RPMI8226 (cell line): Measurements from ENCODE around the gene RBM26.
"Not testable (repeated sequence)": the region's sequence is repeated elsewhere in the genome, so short reads cannot be mapped to it uniquely, and the experiment has no call there.

ENCODE experiments used
- DNase-seq: peaks from one replicate; pipeline ENCODE4 v3.0.0-alpha.2; 2015

The RBM26 gene

DNA sequence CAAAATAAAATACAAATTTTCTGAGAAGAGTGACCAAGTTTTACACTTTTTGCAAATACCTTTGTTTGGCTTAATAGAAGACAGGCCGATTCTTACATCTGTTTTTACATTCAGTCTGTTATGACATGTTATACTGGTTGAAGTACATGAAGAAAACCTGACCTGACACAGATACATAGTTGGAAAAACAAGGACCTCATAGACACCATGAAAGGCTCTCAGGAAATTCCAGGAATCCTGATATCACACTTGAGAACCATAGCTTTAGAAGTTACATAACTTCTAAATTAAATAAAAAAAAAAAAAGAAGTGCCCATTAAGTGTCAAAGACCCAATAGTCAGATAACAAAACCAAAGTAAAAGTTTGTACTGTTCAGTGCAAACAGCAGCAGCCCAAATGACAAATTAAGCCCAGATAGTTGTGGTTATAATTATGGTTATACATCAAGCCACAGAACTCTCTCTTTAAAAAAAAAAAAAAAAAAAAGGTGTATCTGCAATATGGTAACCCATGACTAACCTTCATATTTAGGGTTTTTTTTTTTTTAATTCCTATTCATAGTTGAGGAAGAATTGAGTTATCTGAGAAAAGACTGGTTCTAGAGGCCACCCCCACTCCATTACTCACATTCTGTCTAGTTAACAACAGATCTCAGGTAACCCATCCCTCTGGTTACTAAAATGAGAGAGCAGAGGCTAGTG is 19.8 kb downstream of the RBM26 start:
- DNase-seq = peak; percentile 5

DNA sequence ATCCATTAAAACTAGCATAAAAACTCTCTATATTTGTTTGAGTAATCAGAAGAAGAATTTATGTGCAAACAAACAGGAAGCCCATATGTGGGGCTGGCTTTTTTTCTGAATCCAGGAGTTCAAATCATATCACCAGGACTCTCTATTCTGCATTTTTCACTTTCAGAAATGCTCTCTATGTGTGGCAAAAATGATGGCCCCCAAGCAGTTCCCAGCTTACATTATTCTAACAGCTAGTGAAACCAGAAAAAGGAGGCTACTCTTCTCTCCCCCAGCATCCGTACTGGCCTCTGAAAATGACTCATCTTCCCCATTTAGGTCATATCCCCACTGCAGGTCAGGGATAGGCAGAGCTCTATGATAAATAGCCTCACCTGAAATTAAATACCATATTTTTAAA is 20.4 kb downstream of the RBM26 start:
- peak; percentile 66 for DNase-seq

DNA sequence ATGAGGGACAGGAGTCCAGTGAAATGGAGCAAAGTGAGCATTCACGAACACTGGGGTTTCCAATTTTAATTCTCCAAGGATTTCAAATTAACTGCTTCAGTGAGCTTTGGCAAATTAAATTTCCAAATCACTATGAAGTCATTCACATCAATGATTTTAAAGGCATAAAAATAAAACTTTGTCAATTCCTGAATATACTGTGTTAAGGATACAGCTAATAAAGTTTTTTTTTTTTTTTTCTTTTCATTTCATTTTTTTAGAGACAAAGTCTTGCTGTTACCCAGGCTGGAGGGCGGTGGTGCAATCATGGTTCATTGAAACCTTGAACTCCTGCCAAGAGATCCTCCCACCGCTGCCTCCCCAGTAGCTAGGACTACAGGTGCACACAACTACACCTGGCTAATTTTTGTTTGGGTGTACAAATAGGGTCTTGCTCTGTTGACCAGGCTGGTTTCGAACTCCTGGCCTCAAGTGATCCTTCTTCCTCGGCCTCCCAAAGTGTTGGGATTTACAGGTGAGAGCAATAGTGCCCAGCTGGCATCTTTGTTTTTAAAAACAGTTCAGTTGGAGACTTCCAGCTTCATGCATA is 21.9 kb downstream of the RBM26 start:
- peak; percentile 76 for DNase-seq

DNA sequence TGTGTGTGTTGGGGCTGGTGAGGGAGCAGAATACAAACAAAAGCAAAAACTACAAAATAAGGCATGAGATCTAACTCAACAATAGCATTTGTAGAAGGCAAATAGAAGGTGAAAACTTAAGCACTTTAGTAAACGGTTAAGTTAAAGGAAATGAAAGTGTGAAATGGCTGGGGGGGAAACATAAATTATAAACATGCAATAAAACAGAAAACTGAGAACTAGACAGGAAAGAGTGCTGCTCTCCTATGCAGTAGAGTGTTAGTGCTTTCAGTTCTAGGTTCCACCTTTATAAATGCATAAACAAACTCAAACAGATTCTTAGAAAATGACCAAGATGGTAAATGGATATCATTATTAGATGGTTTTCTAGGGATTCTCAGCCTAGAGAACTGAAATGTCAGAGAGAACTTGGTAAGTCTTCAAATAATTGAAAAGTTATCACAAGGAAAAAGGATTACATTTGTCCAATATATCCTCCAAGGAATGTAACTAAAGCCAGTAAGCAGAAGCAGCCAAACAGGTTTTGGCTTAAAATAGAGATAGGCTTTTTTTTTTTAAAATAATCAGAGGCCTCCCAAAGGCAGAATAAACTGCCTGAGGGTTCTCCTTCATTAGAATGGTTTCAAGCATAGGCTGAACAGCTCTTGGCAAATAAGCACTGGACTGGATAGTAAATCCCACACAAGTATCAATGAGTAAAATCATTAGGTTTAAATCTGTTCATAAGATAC is 23.3 kb downstream of the RBM26 start:
- peak; percentile 16 for DNase-seq

DNA sequence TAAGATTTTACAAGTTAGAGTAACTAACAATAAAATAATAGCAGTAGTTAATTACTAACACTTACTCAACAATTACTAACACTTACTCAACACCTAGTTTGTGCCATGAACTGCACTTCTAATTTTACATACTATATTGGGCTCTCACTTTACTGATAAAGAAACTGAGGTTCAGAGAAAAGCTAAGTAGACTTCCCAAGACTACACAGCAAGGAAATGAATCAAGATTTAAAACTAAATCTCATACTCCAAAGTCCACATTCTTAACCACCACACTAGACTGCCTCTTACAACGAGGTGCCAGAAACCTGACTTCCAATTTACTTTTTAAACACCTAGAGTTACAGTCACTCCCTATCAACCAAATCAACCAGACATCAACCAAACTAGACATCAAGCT is 25.1 kb downstream of the RBM26 start:
- no peak for DNase-seq

DNA sequence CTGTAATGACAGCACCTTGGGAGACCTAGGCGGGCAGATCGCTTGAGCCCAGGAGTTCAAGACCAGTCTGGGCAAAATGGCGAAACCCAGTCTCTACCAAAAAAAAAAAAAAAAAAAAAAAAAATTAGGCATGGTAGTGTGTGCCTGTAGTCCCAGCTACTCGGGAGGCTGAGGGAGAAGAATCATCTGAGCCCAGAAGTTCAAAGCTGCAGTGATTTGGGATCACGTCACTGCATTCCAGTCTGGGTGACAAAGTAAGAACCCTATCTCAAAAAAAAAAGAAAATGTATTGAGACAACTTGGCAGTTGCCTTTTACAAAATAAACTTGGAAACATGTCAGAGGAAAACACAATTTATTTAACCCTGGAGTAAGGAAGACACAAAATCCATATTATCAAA is 26.8 kb downstream of the RBM26 start:
- DNase-seq = no peak

DNA sequence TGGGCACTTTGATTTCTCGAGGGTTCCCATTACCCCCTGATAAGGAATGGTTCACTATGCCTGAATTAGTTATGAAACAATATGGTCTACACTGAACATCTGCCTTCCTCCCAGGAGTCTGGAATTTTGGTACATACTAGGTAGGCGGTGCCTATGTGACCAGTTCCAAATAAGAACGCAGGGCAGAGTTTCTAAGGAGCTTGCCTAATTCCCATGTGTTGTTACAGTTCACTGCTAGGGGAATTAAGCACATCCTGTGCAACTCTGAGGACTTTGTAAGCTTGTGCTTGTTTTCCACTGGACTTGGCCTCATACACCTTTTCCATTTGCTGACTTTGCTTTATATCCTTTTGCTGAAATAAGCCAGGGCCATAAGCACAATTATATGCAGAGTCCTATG is 29.2 kb downstream of the RBM26 start:
- DNase-seq = no peak

DNA sequence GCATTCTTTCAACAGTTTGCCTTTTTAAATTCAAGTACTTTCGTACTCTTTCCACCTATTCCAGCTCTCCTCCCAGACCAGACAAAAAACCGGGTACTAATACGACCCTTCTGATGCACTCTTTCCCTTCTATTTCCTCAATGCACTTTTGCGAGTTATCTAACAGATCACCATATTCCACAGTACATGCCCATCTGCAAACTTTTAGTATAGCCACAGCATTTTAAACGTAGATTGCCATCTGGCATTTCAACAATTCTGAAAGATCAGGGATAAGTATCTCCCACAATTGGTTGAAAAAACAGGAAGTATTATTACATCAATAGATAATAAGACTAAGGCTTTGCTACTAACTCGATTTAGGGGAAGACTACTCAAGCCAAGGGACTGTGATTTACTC is 31.5 kb downstream of the RBM26 start:
- no peak for DNase-seq

DNA sequence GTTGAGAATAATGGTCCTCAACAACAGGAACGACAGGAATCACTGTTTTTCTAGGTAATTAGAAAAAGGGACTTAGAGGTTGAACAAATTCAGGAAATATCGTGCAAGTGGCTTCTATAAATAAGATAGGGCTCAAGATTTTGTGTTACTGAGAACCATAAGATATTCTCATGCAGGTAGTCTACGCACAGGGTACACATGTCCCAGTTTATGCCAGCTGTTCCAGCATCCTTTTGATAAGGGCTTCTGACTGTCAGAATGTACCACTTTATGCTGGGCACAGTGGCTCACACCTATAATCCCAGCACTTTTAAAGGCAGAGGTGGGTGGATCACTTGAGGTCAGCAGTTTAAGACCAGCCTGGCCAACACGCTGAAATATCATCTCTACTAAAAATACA is 32.1 kb downstream of the RBM26 start:
- no peak for DNase-seq

DNA sequence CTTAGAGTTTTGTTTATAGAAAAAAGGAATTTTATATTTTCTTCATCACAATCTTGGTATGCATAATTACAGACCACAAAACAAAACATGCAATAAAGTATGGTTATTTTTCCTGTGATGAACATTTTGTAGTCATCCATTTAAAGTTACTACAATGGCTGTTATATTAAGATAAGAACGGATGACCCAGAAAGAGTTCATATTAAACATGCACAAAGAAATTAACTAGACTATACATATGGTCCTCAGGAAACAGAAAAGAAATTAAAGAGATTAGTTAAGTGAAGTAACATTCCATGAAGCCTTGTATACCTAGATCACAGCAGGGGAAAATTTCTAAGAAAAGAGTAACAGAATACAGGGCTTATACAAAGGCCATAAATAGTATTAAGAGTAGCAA is 36.8 kb downstream of the RBM26 start:
- DNase-seq = no peak

DNA sequence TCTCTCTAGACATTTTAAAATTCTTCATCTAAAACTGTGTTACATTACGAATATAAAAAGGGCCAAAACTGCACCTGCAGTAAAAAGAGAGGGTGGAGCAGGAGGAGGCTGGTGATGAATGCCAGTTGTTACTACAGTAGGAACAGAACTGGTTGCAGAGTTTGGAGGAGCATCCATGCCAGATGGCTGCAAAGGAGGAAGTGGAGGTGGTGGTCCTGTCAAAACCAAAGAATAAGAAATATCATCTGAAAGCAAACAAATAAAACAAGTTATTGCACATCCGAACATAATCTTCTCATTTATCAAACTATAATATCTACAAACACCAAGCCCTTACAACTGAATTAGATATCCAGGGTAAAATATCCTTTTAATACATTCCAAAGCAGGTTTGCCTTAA is 40.1 kb downstream of the RBM26 start:
- no peak for DNase-seq

DNA sequence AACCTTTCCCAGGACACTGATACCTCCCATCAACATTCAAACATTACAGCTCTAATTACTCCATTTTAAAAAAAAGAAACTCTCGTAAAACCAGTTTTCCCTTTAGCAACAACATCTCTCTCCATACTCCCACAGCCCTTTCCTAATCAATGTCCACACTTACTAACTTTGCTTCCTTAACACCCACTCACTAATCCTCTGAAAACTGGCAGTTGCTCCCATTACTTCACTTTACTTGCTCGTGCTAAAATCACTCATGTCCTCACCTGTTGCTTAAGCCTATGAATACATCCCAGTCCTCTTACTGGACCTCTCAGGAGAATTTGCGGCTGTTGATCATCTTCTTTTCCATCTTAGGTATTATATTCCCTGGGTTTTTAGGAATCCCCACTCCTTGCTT is 44.8 kb downstream of the RBM26 start:
- DNase-seq = no peak

DNA sequence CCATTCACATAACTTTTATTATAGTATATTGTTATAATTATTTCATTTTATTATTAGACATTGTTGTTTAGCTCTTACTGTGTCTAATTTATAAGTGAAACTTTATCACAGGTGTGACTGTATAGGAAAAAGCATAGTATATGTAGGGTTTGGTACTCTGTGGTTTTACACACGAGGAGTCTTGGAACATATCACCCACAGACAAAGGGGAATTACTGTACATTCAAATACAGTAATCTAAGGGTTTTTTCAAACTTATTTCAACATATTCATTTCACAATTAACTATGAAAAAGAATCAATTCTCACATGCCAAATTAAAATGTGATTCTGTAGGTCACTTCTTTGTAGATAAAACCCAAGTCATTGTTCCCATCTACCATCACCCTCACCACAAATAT is 46.0 kb downstream of the RBM26 start:
- DNase-seq = no peak

DNA sequence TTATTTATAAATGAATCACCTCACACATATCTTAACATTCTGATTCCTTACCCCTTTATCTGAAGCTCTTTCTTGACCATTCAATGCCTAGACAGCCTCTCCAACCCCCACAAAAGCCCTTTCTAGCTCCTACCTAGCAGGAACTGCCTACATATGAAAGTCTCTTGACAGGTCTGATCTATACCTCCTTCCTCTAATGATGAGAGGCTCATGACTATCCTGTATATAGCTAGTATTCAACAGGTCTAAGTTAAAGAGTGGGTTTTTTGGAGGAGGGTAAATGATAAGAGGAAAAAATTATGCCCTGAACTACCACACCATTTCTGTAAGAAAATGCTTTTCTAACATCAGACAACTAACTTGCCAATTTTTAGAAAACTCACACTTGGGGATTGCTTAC is 47.0 kb downstream of the RBM26 start:
- no peak for DNase-seq

DNA sequence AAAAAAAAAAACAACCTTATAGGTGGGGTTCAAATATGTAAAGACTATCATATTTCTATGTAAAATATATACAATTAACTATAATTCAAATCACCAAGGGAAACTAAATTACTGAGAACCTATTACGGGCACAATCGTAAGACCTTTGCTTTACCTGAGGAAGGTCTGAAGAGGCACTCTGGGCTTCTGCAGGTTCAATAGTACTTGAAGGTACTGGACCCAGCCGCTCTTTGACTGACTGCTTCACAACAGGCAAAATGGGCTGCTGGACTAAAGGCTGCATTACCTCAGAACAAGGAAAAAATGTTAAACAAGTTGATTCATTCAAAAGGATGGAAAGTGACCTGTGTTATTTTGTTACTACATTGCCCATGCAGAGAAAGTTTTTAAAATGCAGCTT is 51.8 kb downstream of the RBM26 start:
- no peak for DNase-seq

DNA sequence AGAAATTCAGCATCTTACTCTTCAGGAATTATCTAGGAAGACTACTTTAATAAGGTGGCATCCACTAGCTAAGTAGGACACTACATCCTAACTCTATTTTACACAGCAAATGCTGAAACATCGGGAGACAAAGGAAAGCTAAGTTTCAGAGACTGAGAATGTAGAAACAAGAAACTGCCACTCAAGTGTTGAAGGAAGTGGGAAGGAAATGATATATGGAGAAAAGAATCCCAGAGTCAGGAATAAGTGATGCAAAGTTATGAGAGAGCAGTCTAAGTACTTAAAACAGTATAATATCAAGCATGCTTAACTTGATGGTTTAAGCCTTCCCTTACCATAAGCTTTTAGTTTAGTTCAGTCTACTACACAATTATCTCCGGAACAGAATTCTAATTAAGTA is 52.4 kb downstream of the RBM26 start:
- DNase-seq = no peak

DNA sequence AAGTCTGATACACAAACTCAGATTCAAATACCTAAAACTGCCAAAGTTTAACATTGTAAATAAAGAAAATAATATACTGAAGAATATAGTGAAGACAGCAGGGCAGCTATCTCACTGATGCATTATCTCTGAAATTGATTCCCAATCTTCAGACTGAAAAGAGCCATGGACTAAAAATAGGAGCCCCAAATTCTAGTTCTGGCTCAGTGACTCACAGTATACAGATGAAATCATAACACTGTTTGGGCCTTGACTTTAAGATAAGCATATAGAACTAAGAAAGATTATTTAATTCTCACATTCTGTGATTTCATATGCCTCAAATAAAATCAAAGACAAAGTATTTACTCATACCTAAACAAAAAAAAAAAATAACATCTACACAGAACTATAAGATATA is 53.9 kb downstream of the RBM26 start:
- no peak for DNase-seq

DNA sequence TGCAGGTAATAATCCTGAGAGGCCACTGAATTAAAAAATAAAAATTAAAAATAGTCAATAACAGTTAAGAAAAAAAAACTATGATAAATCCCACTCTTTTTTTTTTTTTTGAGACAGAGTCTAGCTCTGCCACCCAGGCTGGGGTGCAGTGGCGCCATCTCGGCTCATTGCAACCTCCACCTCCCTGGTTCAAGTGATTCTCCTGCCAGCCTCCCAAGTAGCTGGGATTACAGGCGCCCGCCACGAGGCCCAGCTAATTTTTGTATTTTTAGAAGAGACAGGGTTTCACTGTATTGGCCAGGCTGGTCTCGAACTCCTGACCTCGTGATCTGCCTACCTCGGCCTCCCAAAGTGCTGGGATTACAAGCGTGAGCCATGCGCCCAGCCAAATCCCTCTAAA is 56.4 kb downstream of the RBM26 start:
- not testable (repeated sequence) for DNase-seq

DNA sequence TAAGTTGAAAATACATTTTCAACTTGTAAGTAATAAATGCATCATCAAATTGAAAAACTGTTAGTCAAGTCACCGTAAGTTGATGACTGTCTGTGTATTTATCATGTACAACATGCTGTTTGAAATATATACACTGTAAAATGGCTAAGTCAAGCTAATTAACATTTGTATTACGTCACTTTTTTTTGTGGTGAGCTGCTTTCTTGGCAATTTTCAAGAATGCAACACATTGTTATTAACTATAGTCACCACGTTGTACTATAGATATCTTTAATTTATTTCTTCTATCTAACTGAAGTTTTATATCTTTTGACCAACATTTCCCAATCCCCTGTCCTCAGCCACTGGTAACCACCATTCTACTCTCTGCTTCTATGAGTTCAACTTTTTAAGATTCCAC is 57.0 kb downstream of the RBM26 start:
- DNase-seq = no peak

DNA sequence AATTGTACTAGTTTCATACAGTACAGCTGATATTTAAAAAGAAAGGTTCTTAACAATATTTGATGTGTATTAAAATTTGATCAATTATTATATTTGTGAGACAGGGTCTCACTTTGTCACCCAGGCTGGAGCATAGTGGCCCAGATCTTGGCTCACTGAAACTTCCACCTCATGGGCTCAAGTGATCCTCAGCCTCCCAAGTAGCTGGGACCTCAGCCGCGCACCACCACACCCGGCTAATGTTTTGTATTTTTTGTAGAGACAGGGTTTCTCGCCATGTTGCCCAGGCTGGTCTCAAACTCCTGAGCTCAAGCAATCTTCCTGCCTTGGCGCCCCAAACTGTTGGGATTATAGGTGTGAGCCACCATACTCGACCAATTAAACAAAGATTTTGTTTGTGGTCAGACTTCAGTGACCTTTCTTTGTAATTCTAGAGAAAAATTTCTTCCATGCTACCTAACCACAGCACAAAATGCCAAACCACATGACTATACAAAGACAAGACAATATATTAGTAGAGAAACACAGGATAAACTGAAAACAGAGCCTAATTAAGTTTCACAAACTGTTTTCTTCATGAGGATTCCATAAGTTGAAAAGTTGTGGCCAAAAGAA is 59.6 kb downstream of the RBM26 start:
- no peak for DNase-seq

DNA sequence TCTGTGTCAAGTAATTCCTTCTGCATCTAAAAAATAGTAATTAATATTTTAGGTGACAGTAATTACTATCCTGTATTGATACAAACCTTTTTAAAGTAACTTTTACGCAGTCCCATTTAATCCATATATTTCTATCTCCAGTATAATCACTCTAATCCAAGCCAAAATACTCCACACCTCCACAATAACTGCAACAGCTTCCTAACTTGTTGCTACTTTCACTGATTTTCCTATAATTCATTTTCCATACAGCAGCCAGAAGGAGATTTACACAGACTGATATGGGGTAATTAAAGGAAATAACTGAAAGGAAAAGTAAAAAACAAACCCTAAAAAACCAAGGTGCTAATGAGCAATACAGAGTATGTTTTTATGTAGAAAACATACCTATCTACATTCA is 64.9 kb downstream of the RBM26 start:
- DNase-seq = no peak

DNA sequence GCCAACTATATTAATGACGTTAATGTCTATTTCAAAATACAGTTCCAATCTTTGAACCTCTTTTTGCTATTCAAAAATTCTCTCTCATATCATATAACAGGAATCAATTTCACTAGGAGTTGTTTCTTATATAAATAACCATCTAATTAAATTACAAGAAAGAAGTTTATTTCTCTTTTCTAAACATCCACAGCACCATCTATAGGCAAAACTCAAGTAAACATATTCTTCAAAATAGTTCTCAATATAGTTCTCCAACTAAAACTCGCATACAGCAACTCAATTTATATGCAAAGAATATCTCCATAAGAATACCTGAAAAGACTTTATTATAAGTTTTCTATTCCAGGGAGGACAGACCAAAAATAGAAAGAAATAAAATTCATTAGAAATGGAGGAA is 65.6 kb downstream of the RBM26 start:
- DNase-seq = no peak

DNA sequence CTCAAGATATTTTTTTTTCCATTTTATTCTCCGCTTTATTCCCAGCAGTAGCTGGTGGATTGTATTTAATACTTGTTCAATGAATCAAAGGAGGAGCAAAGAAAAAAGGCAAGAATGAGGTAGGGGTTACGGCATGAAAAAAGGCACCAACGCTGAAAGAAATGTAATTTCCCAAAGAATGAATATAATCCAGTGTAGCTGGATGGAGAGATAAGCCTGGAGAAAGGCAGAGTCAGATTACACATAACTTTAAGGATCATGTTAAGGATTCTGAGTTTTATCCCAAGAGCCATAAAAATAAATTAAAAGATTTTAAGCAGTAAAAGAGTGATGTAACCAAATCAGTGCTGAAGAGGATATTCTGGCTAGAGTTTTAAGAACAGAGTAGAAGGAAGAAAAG is 67.7 kb downstream of the RBM26 start:
- DNase-seq = no peak

DNA sequence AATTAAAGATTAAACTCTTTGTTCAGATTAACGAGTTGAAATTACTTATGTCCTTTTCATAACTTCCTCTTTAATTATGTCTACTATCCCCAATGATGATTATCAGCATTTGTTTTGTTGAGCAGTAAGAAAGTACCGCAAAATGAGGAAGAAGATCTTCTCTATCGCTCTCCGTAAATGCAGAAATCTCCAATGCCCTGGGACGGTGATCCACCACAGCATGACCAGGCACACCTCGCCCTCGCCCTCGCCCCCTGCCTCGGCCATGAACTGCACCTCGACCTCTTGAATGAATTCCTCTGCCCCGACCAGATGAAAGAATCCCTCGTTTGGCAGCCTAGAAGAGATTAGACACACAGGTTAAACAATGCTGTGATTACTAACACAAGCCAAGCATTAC is 69.1 kb downstream of the RBM26 start:
- no peak for DNase-seq
